Keratinocyte (primary cell): ENCODE measurements around the gene ZFX. TPM values are rescaled to one million over a fixed set of nuclear protein-coding genes. Genes with fewer than 3 reads are reported as not detected.

Experiments used
- DNase-seq: peaks from one replicate; pipeline ENCODE4 v3.0.0-alpha.2; 2011; ENCODE audit warnings: low read depth, missing footprints, low spot score
- FAIRE-seq: peaks from 2 replicates; lab custom pipeline; 2011; peaks lifted over from hg19 to GRCh38; lab: Jason Lieb, UNC
- H2AFZ ChIP-seq: 2 replicates; pipeline ENCODE4 v1.6.0; 2012; ENCODE audit warnings: low read length, control low read depth, inconsistent platforms; ENCODE audit not compliant: control insufficient read depth
- H3K27ac ChIP-seq: 2 replicates; pipeline ENCODE4 v1.5.1; 2011; ENCODE audit warnings: low read length; ENCODE audit not compliant: control insufficient read depth, insufficient read depth
- H3K27me3 ChIP-seq: 3 replicates; pipeline ENCODE4 v1.6.0; 2011; ENCODE audit warnings: low read length; ENCODE audit not compliant: control insufficient read depth, insufficient read depth; ENCODE audit errors: extremely low read depth
- H3K36me3 ChIP-seq, 2 experiments: 2 replicates in 1 of 2; 3 replicates in 1 of 2; pipeline ENCODE4 v1.5.1; 2011; ENCODE audit warnings: low read length in 2 of 2, mild to moderate bottlenecking in 1 of 2; ENCODE audit not compliant: control insufficient read depth in 2 of 2, insufficient read depth in 2 of 2; ENCODE audit errors: extremely low read depth in 1 of 2
- H3K4me1 ChIP-seq: 3 replicates; pipeline ENCODE4 v1.5.1; 2011; ENCODE audit warnings: low read length; ENCODE audit not compliant: control insufficient read depth, insufficient read depth; ENCODE audit errors: extremely low read depth
- H3K4me2 ChIP-seq: 3 replicates; pipeline ENCODE4 v1.6.0; 2011; ENCODE audit warnings: low read depth, low read length; ENCODE audit not compliant: control insufficient read depth, insufficient read depth; ENCODE audit errors: extremely low read depth
- H3K4me3 ChIP-seq, 3 experiments: fragments of 200-600 bp in 1 of 3; sonication (generic) in 1 of 3; 2 replicates in 2 of 3; 3 replicates in 1 of 3; pipeline ENCODE4 v1.5.1; 2011 to 2016; ENCODE audit warnings: low read length in 3 of 3, mild to moderate bottlenecking in 3 of 3, control low read depth in 2 of 3, inconsistent platforms in 1 of 3, low read depth in 1 of 3, mixed read lengths in 1 of 3, mixed run types in 1 of 3, moderate library complexity in 1 of 3; ENCODE audit not compliant: control insufficient read depth in 2 of 3, insufficient read depth in 2 of 3; ENCODE audit errors: extremely low read depth in 1 of 3
- H3K79me2 ChIP-seq: 2 replicates; pipeline ENCODE4 v1.6.0; 2012; ENCODE audit warnings: low read length; ENCODE audit not compliant: control insufficient read depth, insufficient read depth
- H3K9ac ChIP-seq: 3 replicates; pipeline ENCODE4 v1.6.0; 2011; ENCODE audit warnings: low read length; ENCODE audit not compliant: control insufficient read depth, insufficient read depth; ENCODE audit errors: extremely low read depth
- H3K9me1 ChIP-seq: 3 replicates; pipeline ENCODE4 v1.6.0; 2011; ENCODE audit warnings: low read length; ENCODE audit not compliant: control insufficient read depth, insufficient read depth; ENCODE audit errors: extremely low read depth
- H3K9me3 ChIP-seq: 2 replicates; pipeline ENCODE4 v1.5.1; 2012; ENCODE audit warnings: low read depth, low read length; ENCODE audit not compliant: control insufficient read depth
- H4K20me1 ChIP-seq: 3 replicates; pipeline ENCODE4 v1.6.0; 2011; ENCODE audit warnings: low read length; ENCODE audit not compliant: control insufficient read depth, insufficient read depth; ENCODE audit errors: extremely low read depth
- EZH2 ChIP-seq: IDR thresholded peaks from one replicate; pipeline ENCODE4 v1.6.1; 2012; ENCODE audit warnings: inconsistent platforms, mild to moderate bottlenecking, low read length, moderate library complexity
- dilution Hi-C: fragments of 300-500 bp; cut with MboI; formaldehyde crosslinking; loops from one replicate; pipeline ENCODE4 v1.7.0; 2020; ENCODE audit warnings: low sequenced_read_pairs; ENCODE audit not compliant: extremely low pct_ligation_motif_present
- polyA plus RNA-seq, 5 experiments: library from polyadenylated mRNA; depleted of rRNA in 3 of 5; stranded (reverse) in 3 of 5; stranded (forward) in 1 of 5; unstranded in 1 of 5; fragments of >200 nt; gene quantifications; 1 replicate in 1 of 5; 2 replicates in 3 of 5; 3 replicates in 1 of 5; pipeline versions ENCODE4 v1.2.1 to v1.2.3, GENCODE V29; 2011 to 2012; ENCODE audit warnings: missing spikeins in 2 of 5, low read depth in 1 of 5, low replicate concordance in 1 of 5
- TF ChIP-seq, protein P1 (sequence below), 3 experiments: IDR thresholded peaks in 1 of 3; conservative IDR thresholded peaks in 1 of 3; optimal IDR thresholded peaks in 1 of 3; 2 replicates in 2 of 3; 3 replicates in 1 of 3; pipeline versions ENCODE3 to v1.5.1; 2011; ENCODE audit warnings: low read length in 3 of 3, mild to moderate bottlenecking in 3 of 3, moderate library complexity in 2 of 3, control low read depth in 1 of 3, inconsistent platforms in 1 of 3; ENCODE audit not compliant: insufficient read depth in 2 of 3; ENCODE audit errors: extremely low read depth in 1 of 3

ZFX gene
- polyA plus RNA-seq, 1 donor (not counting 4 experiments of a cell fraction or from before 2014, with no cell fraction given) = 24.3 TPM

- Histone ChIP-seq H3K4me3 (no peak overlapping the region), H2AFZ (no peak overlapping the region), H3K79me2 (peaks cover 62% of the 10 kb centered on the region), H4K20me1 (peaks cover 12% of the 10 kb centered on the region), H3K36me3 (peaks cover 0 to 10% of the 10 kb centered on the region in 2 experiments), H3K4me2 (no peak overlapping the region), H3K9me3 (no peaks in the 10 kb centered on the region), H3K9ac (no peak overlapping the region), H3K27ac (no peak overlapping the region), H3K9me1 (peaks cover 3% of the 10 kb centered on the region), H3K27me3 (no peaks in the 10 kb centered on the region), H3K4me1 (peaks cover 4% of the 10 kb centered on the region)
- dilution Hi-C loops = no loop called here
- DNase-seq (no peak), FAIRE-seq (no peak)
- no peak for TF ChIP-seq EZH2
- TF ChIP-seq, protein P1, sequence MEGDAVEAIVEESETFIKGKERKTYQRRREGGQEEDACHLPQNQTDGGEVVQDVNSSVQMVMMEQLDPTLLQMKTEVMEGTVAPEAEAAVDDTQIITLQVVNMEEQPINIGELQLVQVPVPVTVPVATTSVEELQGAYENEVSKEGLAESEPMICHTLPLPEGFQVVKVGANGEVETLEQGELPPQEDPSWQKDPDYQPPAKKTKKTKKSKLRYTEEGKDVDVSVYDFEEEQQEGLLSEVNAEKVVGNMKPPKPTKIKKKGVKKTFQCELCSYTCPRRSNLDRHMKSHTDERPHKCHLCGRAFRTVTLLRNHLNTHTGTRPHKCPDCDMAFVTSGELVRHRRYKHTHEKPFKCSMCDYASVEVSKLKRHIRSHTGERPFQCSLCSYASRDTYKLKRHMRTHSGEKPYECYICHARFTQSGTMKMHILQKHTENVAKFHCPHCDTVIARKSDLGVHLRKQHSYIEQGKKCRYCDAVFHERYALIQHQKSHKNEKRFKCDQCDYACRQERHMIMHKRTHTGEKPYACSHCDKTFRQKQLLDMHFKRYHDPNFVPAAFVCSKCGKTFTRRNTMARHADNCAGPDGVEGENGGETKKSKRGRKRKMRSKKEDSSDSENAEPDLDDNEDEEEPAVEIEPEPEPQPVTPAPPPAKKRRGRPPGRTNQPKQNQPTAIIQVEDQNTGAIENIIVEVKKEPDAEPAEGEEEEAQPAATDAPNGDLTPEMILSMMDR (optimal IDR thresholded peaks at IDR 0.05 in 1 of 3, IDR thresholded peaks at IDR 0.05 in 1 of 3, conservative IDR thresholded peaks at IDR 0.05 in 1 of 3; ENCODE audit: extremely low read depth in 1 of 3, insufficient read depth in 2 of 3, low read length in 3 of 3) = no peak
Measured at GRCh38 chrX:24173115-24173847, 23.8 kb downstream of the ZFX start.

- H3K4me3 ChIP-seq = no peak overlapping the region
- H3K9ac ChIP-seq = no peak overlapping the region
- H4K20me1 ChIP-seq = peaks cover 7% of the 10 kb centered on the region
- no peak for TF ChIP-seq EZH2
- TF ChIP-seq, protein P1 (optimal IDR thresholded peaks at IDR 0.05 in 1 of 3, IDR thresholded peaks at IDR 0.05 in 1 of 3, conservative IDR thresholded peaks at IDR 0.05 in 1 of 3; ENCODE audit: extremely low read depth in 1 of 3, insufficient read depth in 2 of 3, low read length in 3 of 3) = no peak
- H3K4me2 ChIP-seq = no peak overlapping the region
- H3K4me1 ChIP-seq = no peaks in the 10 kb centered on the region
- H3K27ac ChIP-seq = no peak overlapping the region
- H2AFZ ChIP-seq = no peak overlapping the region
- no peaks in the 10 kb centered on the region for H3K9me3 ChIP-seq
- FAIRE-seq (no peak), DNase-seq (no peak)
- dilution Hi-C loops = no loop called here
- peaks cover 57% of the 10 kb centered on the region for H3K79me2 ChIP-seq
- no peaks in the 10 kb centered on the region for H3K27me3 ChIP-seq
- peaks cover 6 to 14% of the 10 kb centered on the region in 2 experiments for H3K36me3 ChIP-seq
- H3K9me1 ChIP-seq = no peaks in the 10 kb centered on the region
Measured at GRCh38 chrX:24175276-24175675, 25.7 kb downstream of the ZFX start.
